PC-3 (cell line): ENCODE measurements around the gene PDCL3. TPM values are rescaled to one million over a fixed set of nuclear protein-coding genes. Genes with fewer than 3 reads are reported as not detected.

Experiments used
- ATAC-seq: fragments of 200-7000 bp; cut with Tn5 transposase; 2 replicates; pipeline ENCODE4 v1.9.1; 2020; ENCODE audit warnings: mild to moderate bottlenecking, moderate library complexity
- BruUV-seq: library from RNA; stranded (reverse); fragments of 400-500 nt; replicated peaks from 2 replicates; lab custom pipeline; 2021; lab: Mats Ljungman, UMichigan
- CTCF ChIA-PET: fragments of 300-600 bp; sonication (Branson Sonifier 250); formaldehyde crosslinking; loops from one replicate; lab custom pipeline; 2022; ENCODE audit warnings: antibody characterized with exemption; lab: Charles Lee
- POLR2A ChIA-PET: fragments of 300-600 bp; sonication (Branson Sonifier 250); formaldehyde crosslinking; loops from one replicate; lab custom pipeline; 2022; ENCODE audit warnings: antibody characterized with exemption; ENCODE audit not compliant: unreplicated experiment; lab: Charles Lee
- DNase-seq: peaks from one replicate; pipeline ENCODE4 v3.0.0-alpha.2; 2015
- H2AFZ ChIP-seq: fragments of 300-600 bp; sonication (generic); 2 replicates; pipeline ENCODE4 v1.6.0; 2016; ENCODE audit warnings: antibody characterized with exemption, low read length
- H3F3A ChIP-seq: fragments of 300-600 bp; sonication (generic); one replicate; pipeline ENCODE4 v1.6.0; 2017; ENCODE audit warnings: antibody characterized with exemption, low read length, control low read depth, mild to moderate bottlenecking; ENCODE audit not compliant: unreplicated experiment
- H3K27ac ChIP-seq: fragments of 300-600 bp; sonication (generic); 2 replicates; pipeline ENCODE4 v1.5.1; 2016; ENCODE audit warnings: mild to moderate bottlenecking, low read length
- H3K27me3 ChIP-seq: fragments of 300-600 bp; sonication (generic); 2 replicates; pipeline ENCODE4 v1.6.1; 2016; ENCODE audit warnings: low read length, mixed read lengths
- H3K36me3 ChIP-seq: fragments of 300-600 bp; sonication (generic); 2 replicates; pipeline ENCODE4 v1.6.1; 2016; ENCODE audit warnings: low read depth, mixed run types, low read length, mixed read lengths
- H3K4me1 ChIP-seq: fragments of 300-600 bp; sonication (generic); 2 replicates; pipeline ENCODE4 v1.5.1; 2016; ENCODE audit warnings: low read length; ENCODE audit not compliant: insufficient read depth
- H3K4me2 ChIP-seq: fragments of 300-600 bp; sonication (generic); 2 replicates; pipeline ENCODE4 v1.6.0; 2016; ENCODE audit warnings: low read length
- H3K4me3 ChIP-seq: fragments of 300-600 bp; sonication (generic); 2 replicates; pipeline ENCODE4 v1.5.1; 2016; ENCODE audit warnings: mild to moderate bottlenecking, low read length, mixed read lengths
- H3K79me2 ChIP-seq: fragments of 300-600 bp; sonication (generic); 2 replicates; pipeline ENCODE4 v1.6.1; 2017; ENCODE audit warnings: low read length, mixed read lengths
- H3K9ac ChIP-seq: fragments of 300-600 bp; sonication (generic); 2 replicates; pipeline ENCODE4 v1.6.0; 2016; ENCODE audit warnings: mild to moderate bottlenecking, low read length
- H3K9me2 ChIP-seq: fragments of 300-600 bp; sonication (generic); replicated peaks from 2 replicates; pipeline ENCODE4 v1.6.1; 2016; ENCODE audit warnings: mixed run types, low read length, mixed read lengths
- H3K9me3 ChIP-seq: fragments of 300-600 bp; sonication (generic); 2 replicates; pipeline ENCODE4 v1.6.1; 2016; ENCODE audit warnings: low read length, mixed read lengths
- H4K20me1 ChIP-seq: fragments of 300-600 bp; sonication (generic); 2 replicates; pipeline ENCODE4 v1.6.1; 2016; ENCODE audit warnings: low read length, mixed read lengths
- EZH2 ChIP-seq: fragments of 300-600 bp; sonication (generic); IDR thresholded peaks from one replicate; pipeline ENCODE4 v1.6.1; 2017; ENCODE audit warnings: antibody characterized with exemption, mild to moderate bottlenecking, low read length; ENCODE audit not compliant: unreplicated experiment
- EZH2phosphoT487 ChIP-seq: fragments of 300-600 bp; sonication (generic); IDR thresholded peaks from 2 replicates; pipeline ENCODE4 v1.6.1; 2018; ENCODE audit warnings: mild to moderate bottlenecking, antibody characterized with exemption, low read length, borderline replicate concordance
- intact Hi-C: fragments of 100-400 bp; cut with micrococcal nuclease; formaldehyde crosslinking; loops from 2 replicates; pipeline ENCODE4 v1.9.0; 2023
- total RNA-seq: library from RNA; depleted of rRNA; stranded (reverse); fragments of >200 nt; gene quantifications from 2 replicates; pipeline ENCODE4 v1.2.3, GENCODE V29; 2014
- TF ChIP-seq, protein P1 (sequence below): fragments of 300-600 bp; sonication (generic); conservative IDR thresholded peaks from 2 replicates; pipeline ENCODE4 v1.5.1; 2017; ENCODE audit warnings: antibody characterized with exemption, low read depth, mild to moderate bottlenecking, low read length

PDCL3 gene
- total RNA-seq, 1 experiment from 2014 or later, result 27.2 TPM

DNA sequence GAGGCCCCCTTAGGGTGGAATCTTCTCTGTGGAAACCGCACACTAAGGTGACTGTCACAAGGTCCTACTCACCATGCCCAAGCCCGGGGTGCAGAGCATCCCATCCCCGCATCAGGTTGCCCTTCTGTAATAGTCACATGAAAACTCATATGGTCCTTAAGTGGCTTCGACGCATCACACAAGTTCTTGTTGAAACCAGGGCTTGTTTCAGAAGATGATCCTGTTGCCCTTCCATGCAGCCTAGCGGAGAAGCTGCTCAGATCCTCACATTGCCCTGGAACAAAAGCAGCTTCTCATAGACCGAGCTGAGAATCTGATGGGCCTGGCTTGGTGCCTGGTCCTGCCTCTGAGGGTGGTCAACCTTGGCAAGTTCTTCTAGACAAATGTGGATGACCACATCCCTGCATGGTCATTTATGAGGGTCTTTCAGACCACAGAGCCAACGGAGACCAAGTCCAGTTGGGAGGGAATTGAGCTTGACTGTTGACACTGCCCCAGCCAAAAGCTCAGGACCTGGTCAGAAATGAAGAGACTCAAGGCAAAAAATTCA lies 54.1 kb downstream of the PDCL3 start:
- H3K79me2 ChIP-seq, result no peaks in the 10 kb centered on the region
- no peak overlapping the region for H3K9ac ChIP-seq
- H3K27me3 ChIP-seq, result no peaks in the 10 kb centered on the region
- POLR2A ChIA-PET, result no interaction called here
- no peak overlapping the region for H3K27ac ChIP-seq
- BruUV-seq, result no TSS peak
- no peak for ATAC-seq
- H3K4me1 ChIP-seq, result no peaks in the 10 kb centered on the region
- H3K9me3 ChIP-seq, result no peaks in the 10 kb centered on the region
- no peaks in the 10 kb centered on the region for H3F3A ChIP-seq
- intact Hi-C loops, result no loop called here
- no peaks in the 10 kb centered on the region for H3K36me3 ChIP-seq
- DNase-seq, result no peak
- no peak overlapping the region for H2AFZ ChIP-seq
- TF ChIP-seq EZH2, result no peak
- TF ChIP-seq EZH2phosphoT487, result no peak
- TF ChIP-seq, protein P1, sequence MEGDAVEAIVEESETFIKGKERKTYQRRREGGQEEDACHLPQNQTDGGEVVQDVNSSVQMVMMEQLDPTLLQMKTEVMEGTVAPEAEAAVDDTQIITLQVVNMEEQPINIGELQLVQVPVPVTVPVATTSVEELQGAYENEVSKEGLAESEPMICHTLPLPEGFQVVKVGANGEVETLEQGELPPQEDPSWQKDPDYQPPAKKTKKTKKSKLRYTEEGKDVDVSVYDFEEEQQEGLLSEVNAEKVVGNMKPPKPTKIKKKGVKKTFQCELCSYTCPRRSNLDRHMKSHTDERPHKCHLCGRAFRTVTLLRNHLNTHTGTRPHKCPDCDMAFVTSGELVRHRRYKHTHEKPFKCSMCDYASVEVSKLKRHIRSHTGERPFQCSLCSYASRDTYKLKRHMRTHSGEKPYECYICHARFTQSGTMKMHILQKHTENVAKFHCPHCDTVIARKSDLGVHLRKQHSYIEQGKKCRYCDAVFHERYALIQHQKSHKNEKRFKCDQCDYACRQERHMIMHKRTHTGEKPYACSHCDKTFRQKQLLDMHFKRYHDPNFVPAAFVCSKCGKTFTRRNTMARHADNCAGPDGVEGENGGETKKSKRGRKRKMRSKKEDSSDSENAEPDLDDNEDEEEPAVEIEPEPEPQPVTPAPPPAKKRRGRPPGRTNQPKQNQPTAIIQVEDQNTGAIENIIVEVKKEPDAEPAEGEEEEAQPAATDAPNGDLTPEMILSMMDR, result no peak
- no peak overlapping the region for H3K4me2 ChIP-seq
- H3K4me3 ChIP-seq, result no peak overlapping the region
- CTCF ChIA-PET, result no interaction called here
- no peaks in the 10 kb centered on the region for H4K20me1 ChIP-seq
- H3K9me2 ChIP-seq, result no peaks in the 10 kb centered on the region

DNA sequence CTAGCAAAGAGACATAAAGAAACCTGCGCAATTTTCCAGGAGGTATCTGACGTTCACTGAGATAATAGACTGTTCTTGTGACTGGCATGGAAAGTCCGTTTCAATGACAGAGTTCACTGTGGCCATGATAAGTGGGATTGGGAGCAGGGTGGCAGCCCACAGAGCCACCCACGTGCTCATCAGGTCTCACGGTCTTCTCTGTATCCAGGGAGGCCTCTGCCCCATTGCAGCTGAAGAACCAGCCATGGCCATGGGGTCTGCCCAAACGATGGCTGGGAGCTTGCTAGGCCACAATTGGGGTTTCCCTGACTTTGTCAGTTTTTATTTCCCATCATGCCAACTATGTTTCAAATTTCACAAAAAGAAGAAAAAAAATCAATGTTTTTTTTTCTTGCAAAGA lies 57.2 kb downstream of the PDCL3 start:
- Histone ChIP-seq H2AFZ (no peak overlapping the region), H3K4me2 (no peak overlapping the region), H3K9me3 (no peaks in the 10 kb centered on the region), H3K9ac (no peak overlapping the region), H3K27ac (no peak overlapping the region), H3K9me2 (no peaks in the 10 kb centered on the region), H3F3A (no peaks in the 10 kb centered on the region), H4K20me1 (no peaks in the 10 kb centered on the region), H3K4me1 (no peaks in the 10 kb centered on the region), H3K4me3 (no peak overlapping the region), H3K36me3 (no peaks in the 10 kb centered on the region), H3K79me2 (no peaks in the 10 kb centered on the region), H3K27me3 (no peaks in the 10 kb centered on the region)
- intact Hi-C loops, result no loop called here
- ATAC-seq (no peak), DNase-seq (no peak)
- BruUV-seq, result no TSS peak
- CTCF ChIA-PET, result no interaction called here
- POLR2A ChIA-PET, result no interaction called here
- TF ChIP-seq EZH2 (no peak), EZH2phosphoT487 (no peak)
- TF ChIP-seq, protein P1, result no peak

DNA sequence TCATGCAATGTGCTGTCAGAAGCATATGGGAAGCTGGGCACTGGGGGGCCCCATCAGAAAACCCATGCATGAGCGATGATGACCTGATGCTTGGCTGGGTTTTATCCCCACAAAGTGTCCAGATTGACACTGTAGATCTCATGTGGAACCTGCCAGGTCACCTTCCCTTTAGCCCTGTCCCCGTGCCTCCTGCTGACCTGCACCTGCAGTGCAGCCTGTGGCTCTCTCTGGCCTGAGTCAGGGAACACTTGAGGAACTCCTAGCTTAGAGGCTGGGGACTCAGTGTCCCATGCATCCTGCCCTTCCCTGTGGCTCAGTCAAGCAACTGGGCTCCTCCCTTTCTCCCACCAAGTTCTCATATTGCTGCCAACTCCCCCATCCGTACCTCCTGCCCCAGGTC lies 57.7 kb downstream of the PDCL3 start:
- H3K9ac ChIP-seq, result no peak overlapping the region
- H3K4me2 ChIP-seq, result no peak overlapping the region
- H3K27me3 ChIP-seq, result no peaks in the 10 kb centered on the region
- H3K4me3 ChIP-seq, result no peak overlapping the region
- no peaks in the 10 kb centered on the region for H4K20me1 ChIP-seq
- H2AFZ ChIP-seq, result no peak overlapping the region
- H3F3A ChIP-seq, result no peaks in the 10 kb centered on the region
- no peak for DNase-seq
- H3K36me3 ChIP-seq, result no peaks in the 10 kb centered on the region
- TF ChIP-seq, protein P1, result no peak
- TF ChIP-seq EZH2phosphoT487, result no peak
- CTCF ChIA-PET, result no interaction called here
- no peaks in the 10 kb centered on the region for H3K79me2 ChIP-seq
- BruUV-seq, result no TSS peak
- POLR2A ChIA-PET, result no interaction called here
- intact Hi-C loops, result no loop called here
- no peaks in the 10 kb centered on the region for H3K4me1 ChIP-seq
- no peaks in the 10 kb centered on the region for H3K9me3 ChIP-seq
- H3K27ac ChIP-seq, result no peak overlapping the region
- no peaks in the 10 kb centered on the region for H3K9me2 ChIP-seq
- ATAC-seq, result no peak
